NB4 (cell line): ENCODE results near the gene TSPO2.

Experiments used
- MYC ChIP-seq: IDR thresholded peaks from 2 replicates; pipeline ENCODE4 v1.6.1; 2011; ENCODE audit warnings: low read depth, low read length
- POLR2A ChIP-seq: IDR thresholded peaks from 2 replicates; pipeline ENCODE4 v1.6.1; 2011; ENCODE audit warnings: mild to moderate bottlenecking; ENCODE audit not compliant: insufficient read length; ENCODE audit errors: extremely low read depth
- TF ChIP-seq, protein P1 (sequence below): IDR thresholded peaks from one replicate; pipeline ENCODE4 v1.5.1; 2012; ENCODE audit warnings: low read depth, low read length
- TF ChIP-seq, protein P2 (sequence below): IDR thresholded peaks from 2 replicates; pipeline ENCODE4 v1.6.1; 2011; ENCODE audit warnings: low read depth, low read length

DNA sequence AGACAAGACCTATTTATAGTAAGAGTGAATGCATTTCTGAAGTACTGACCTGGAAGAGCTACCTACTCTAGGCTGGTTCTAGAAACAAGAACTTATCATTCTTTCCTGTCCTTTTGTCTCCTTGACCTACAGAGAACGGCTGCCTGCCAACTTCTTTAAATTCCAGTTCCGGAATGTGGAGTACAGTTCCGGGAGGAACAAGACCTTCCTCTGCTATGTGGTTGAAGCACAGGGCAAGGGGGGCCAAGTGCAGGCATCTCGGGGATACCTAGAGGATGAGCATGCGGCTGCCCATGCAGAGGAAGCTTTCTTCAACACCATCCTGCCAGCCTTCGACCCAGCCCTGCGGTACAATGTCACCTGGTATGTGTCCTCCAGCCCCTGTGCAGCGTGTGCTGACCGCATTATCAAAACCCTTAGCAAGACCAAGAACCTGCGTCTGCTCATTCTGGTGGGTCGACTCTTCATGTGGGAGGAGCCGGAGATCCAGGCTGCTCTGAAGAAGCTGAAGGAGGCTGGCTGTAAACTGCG is 19.0 kb downstream of the TSPO2 start:
- TF ChIP-seq POLR2A: no peak
- TF ChIP-seq, protein P1, sequence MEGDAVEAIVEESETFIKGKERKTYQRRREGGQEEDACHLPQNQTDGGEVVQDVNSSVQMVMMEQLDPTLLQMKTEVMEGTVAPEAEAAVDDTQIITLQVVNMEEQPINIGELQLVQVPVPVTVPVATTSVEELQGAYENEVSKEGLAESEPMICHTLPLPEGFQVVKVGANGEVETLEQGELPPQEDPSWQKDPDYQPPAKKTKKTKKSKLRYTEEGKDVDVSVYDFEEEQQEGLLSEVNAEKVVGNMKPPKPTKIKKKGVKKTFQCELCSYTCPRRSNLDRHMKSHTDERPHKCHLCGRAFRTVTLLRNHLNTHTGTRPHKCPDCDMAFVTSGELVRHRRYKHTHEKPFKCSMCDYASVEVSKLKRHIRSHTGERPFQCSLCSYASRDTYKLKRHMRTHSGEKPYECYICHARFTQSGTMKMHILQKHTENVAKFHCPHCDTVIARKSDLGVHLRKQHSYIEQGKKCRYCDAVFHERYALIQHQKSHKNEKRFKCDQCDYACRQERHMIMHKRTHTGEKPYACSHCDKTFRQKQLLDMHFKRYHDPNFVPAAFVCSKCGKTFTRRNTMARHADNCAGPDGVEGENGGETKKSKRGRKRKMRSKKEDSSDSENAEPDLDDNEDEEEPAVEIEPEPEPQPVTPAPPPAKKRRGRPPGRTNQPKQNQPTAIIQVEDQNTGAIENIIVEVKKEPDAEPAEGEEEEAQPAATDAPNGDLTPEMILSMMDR: no peak
- TF ChIP-seq, protein P2, sequence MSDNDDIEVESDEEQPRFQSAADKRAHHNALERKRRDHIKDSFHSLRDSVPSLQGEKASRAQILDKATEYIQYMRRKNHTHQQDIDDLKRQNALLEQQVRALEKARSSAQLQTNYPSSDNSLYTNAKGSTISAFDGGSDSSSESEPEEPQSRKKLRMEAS: no peak
- TF ChIP-seq MYC: no peak
